HG02938 (cell line): ENCODE measurements around the gene HEXD.
"Not testable (repeated sequence)": the region's sequence is repeated elsewhere in the genome, so short reads cannot be mapped to it uniquely, and the experiment has no call there.

ENCODE experiments used
- ATAC-seq: cut with Tn5 transposase; IDR thresholded peaks from one replicate; pipeline ENCODE4 v1.9.1; 2021; ENCODE audit warnings: mild to moderate bottlenecking, moderate library complexity; ENCODE audit not compliant: unreplicated experiment

Gene HEXD

GRCh38 chr17:82382220-82382932 lies 35.8 kb upstream of the HEXD start:
- not testable (repeated sequence) for ATAC-seq

GRCh38 chr17:82382933-82383255 lies 35.3 kb upstream of the HEXD start:
- ATAC-seq, result no peak

GRCh38 chr17:82383411-82383810 lies 34.7 kb upstream of the HEXD start:
- ATAC-seq, result no peak

- no peak for ATAC-seq
These were observed 34.0 kb upstream of the HEXD start for GRCh38 chr17:82384051-82384729.

- no peak for ATAC-seq
These were observed 33.2 kb upstream of the HEXD start for GRCh38 chr17:82384730-82385481.

GRCh38 chr17:82385559-82386254 lies 32.4 kb upstream of the HEXD start:
- ATAC-seq, result no peak

GRCh38 chr17:82386255-82386831 lies 31.8 kb upstream of the HEXD start:
- no peak for ATAC-seq

GRCh38 chr17:82386881-82387704 lies 31.1 kb upstream of the HEXD start:
- no peak for ATAC-seq

- no peak for ATAC-seq
These were observed 30.4 kb upstream of the HEXD start for GRCh38 chr17:82387705-82388106.

GRCh38 chr17:82388223-82388921 lies 29.8 kb upstream of the HEXD start:
- ATAC-seq, result no peak

- no peak for ATAC-seq
These were observed 29.2 kb upstream of the HEXD start for GRCh38 chr17:82388922-82389283.

GRCh38 chr17:82389379-82389778 lies 28.8 kb upstream of the HEXD start:
- no peak for ATAC-seq

- ATAC-seq, result no peak
These were observed 27.9 kb upstream of the HEXD start for GRCh38 chr17:82390015-82390859.

- no peak for ATAC-seq
These were observed 27.2 kb upstream of the HEXD start for GRCh38 chr17:82390860-82391435.

GRCh38 chr17:82391496-82392066 lies 26.6 kb upstream of the HEXD start:
- no peak for ATAC-seq

GRCh38 chr17:82392209-82392920 lies 25.8 kb upstream of the HEXD start:
- ATAC-seq, result no peak

- no peak for ATAC-seq
These were observed 25.2 kb upstream of the HEXD start for GRCh38 chr17:82392941-82393340.
